ENCODE measurements around the gene IL1RAPL1. TPM values are rescaled to one million over a fixed set of nuclear protein-coding genes. Genes with fewer than 3 reads are reported as not detected.

IL1RAPL1 gene
- total and polyA plus RNA-seq, 9 donors = 0.39 to 2.3 (median 1.2) TPM

- Histone ChIP-seq H3K4me3 (ENCODE audit: low read length) (no peak overlapping the region), H3K36me3 (ENCODE audit: control insufficient read depth, insufficient read depth, low read length) (no peaks in the 10 kb centered on the region), H3K9me3 (replicated peaks; ENCODE audit: control insufficient read depth, low read depth, low read length) (no peaks in the 10 kb centered on the region), H3K27ac (ENCODE audit: low read length) (no peak overlapping the region), H3K27me3 (ENCODE audit: control insufficient read depth, insufficient read depth, low read length) (no peaks in the 10 kb centered on the region), H3K4me1 (ENCODE audit: control insufficient read depth, insufficient read depth, low read length) (no peaks in the 10 kb centered on the region)
- WGBS (ENCODE audit: insufficient coverage) = no CpG with 5 or more reads among the region's 2 CpGs
- no peak for DNase-seq
These were observed 478.2 kb downstream of the IL1RAPL1 start for GRCh38 chrX:29065477-29065876.

GRCh38 chrX:29066516-29066915 lies 479.3 kb downstream of the IL1RAPL1 start:
- Histone ChIP-seq H3K4me3 (ENCODE audit: low read length) (no peak overlapping the region), H3K4me1 (ENCODE audit: control insufficient read depth, insufficient read depth, low read length) (no peaks in the 10 kb centered on the region), H3K36me3 (ENCODE audit: control insufficient read depth, insufficient read depth, low read length) (no peaks in the 10 kb centered on the region), H3K27ac (ENCODE audit: low read length) (no peak overlapping the region), H3K9me3 (replicated peaks; ENCODE audit: control insufficient read depth, low read depth, low read length) (no peaks in the 10 kb centered on the region), H3K27me3 (ENCODE audit: control insufficient read depth, insufficient read depth, low read length) (no peaks in the 10 kb centered on the region)
- no peak for DNase-seq
- 33% methylated on average over 1 of the region's 1 CpG for WGBS (ENCODE audit: insufficient coverage)

GRCh38 chrX:29067351-29067750 lies 480.1 kb downstream of the IL1RAPL1 start:
- WGBS (ENCODE audit: insufficient coverage) = no CpG with 5 or more reads among the region's 4 CpGs
- Histone ChIP-seq H3K27ac (ENCODE audit: low read length) (no peak overlapping the region), H3K27me3 (ENCODE audit: control insufficient read depth, insufficient read depth, low read length) (no peaks in the 10 kb centered on the region), H3K36me3 (ENCODE audit: control insufficient read depth, insufficient read depth, low read length) (no peaks in the 10 kb centered on the region), H3K9me3 (replicated peaks; ENCODE audit: control insufficient read depth, low read depth, low read length) (no peaks in the 10 kb centered on the region), H3K4me3 (ENCODE audit: low read length) (no peak overlapping the region), H3K4me1 (ENCODE audit: control insufficient read depth, insufficient read depth, low read length) (no peaks in the 10 kb centered on the region)
- peak; percentile 7 for DNase-seq

GRCh38 chrX:29071525-29072320 lies 484.5 kb downstream of the IL1RAPL1 start:
- Histone ChIP-seq H3K27me3 (ENCODE audit: control insufficient read depth, insufficient read depth, low read length) (no peaks in the 10 kb centered on the region), H3K27ac (ENCODE audit: low read length) (no peak overlapping the region), H3K4me1 (ENCODE audit: control insufficient read depth, insufficient read depth, low read length) (no peaks in the 10 kb centered on the region), H3K36me3 (ENCODE audit: control insufficient read depth, insufficient read depth, low read length) (no peaks in the 10 kb centered on the region), H3K4me3 (ENCODE audit: low read length) (no peak overlapping the region), H3K9me3 (replicated peaks; ENCODE audit: control insufficient read depth, low read depth, low read length) (no peaks in the 10 kb centered on the region)
- peak; percentile 77 for DNase-seq
- no CpG with 5 or more reads among the region's 5 CpGs for whole genome bisulfite sequencing (ENCODE audit: insufficient coverage)

- DNase-seq = no peak
- no peaks in the 10 kb centered on the region for H3K27me3 ChIP-seq (ENCODE audit: control insufficient read depth, insufficient read depth, low read length)
- no peak overlapping the region for H3K4me3 ChIP-seq (ENCODE audit: low read length)
- H3K9me3 ChIP-seq (replicated peaks; ENCODE audit: control insufficient read depth, low read depth, low read length) = no peaks in the 10 kb centered on the region
- H3K36me3 ChIP-seq (ENCODE audit: control insufficient read depth, insufficient read depth, low read length) = no peaks in the 10 kb centered on the region
- no peak overlapping the region for H3K27ac ChIP-seq (ENCODE audit: low read length)
- no peaks in the 10 kb centered on the region for H3K4me1 ChIP-seq (ENCODE audit: control insufficient read depth, insufficient read depth, low read length)
- WGBS (ENCODE audit: insufficient coverage) = no CpG with 5 or more reads among the region's 3 CpGs
These were observed 495.3 kb downstream of the IL1RAPL1 start for GRCh38 chrX:29082558-29082957.

GRCh38 chrX:29083823-29084222 lies 496.6 kb downstream of the IL1RAPL1 start:
- no peaks in the 10 kb centered on the region for H3K36me3 ChIP-seq (ENCODE audit: control insufficient read depth, insufficient read depth, low read length)
- no peak for DNase-seq
- WGBS (ENCODE audit: insufficient coverage) = 82% methylated on average over 1 of the region's 2 CpGs

GRCh38 chrX:29090811-29091210 lies 503.6 kb downstream of the IL1RAPL1 start:
- no peak overlapping the region for H3K4me3 ChIP-seq (ENCODE audit: low read length)
- no peak overlapping the region for H3K27ac ChIP-seq (ENCODE audit: low read length)
- DNase-seq = peak; percentile 35
- no peaks in the 10 kb centered on the region for H3K9me3 ChIP-seq (replicated peaks; ENCODE audit: control insufficient read depth, low read depth, low read length)
- no peaks in the 10 kb centered on the region for H3K36me3 ChIP-seq (ENCODE audit: control insufficient read depth, insufficient read depth, low read length)
- WGBS (ENCODE audit: insufficient coverage) = no CpG with 5 or more reads among the region's 2 CpGs
- H3K4me1 ChIP-seq (ENCODE audit: control insufficient read depth, insufficient read depth, low read length) = no peaks in the 10 kb centered on the region
- H3K27me3 ChIP-seq (ENCODE audit: control insufficient read depth, insufficient read depth, low read length) = no peaks in the 10 kb centered on the region

More at GRCh38 chrX:29083823-29084222, 496.6 kb downstream of the IL1RAPL1 start:
- no peaks in the 10 kb centered on the region for H3K9me3 ChIP-seq (replicated peaks; ENCODE audit: control insufficient read depth, low read depth, low read length)
- H3K27ac ChIP-seq (ENCODE audit: low read length) = no peak overlapping the region
- no peaks in the 10 kb centered on the region for H3K4me1 ChIP-seq (ENCODE audit: control insufficient read depth, insufficient read depth, low read length)
- no peaks in the 10 kb centered on the region for H3K27me3 ChIP-seq (ENCODE audit: control insufficient read depth, insufficient read depth, low read length)
- no peak overlapping the region for H3K4me3 ChIP-seq (ENCODE audit: low read length)

- Histone ChIP-seq H3K27me3 (ENCODE audit: control insufficient read depth, insufficient read depth, low read length) (no peaks in the 10 kb centered on the region), H3K27ac (ENCODE audit: low read length) (no peak overlapping the region), H3K36me3 (ENCODE audit: control insufficient read depth, insufficient read depth, low read length) (no peaks in the 10 kb centered on the region), H3K4me3 (ENCODE audit: low read length) (no peak overlapping the region), H3K9me3 (replicated peaks; ENCODE audit: control insufficient read depth, low read depth, low read length) (no peaks in the 10 kb centered on the region), H3K4me1 (ENCODE audit: control insufficient read depth, insufficient read depth, low read length) (no peaks in the 10 kb centered on the region)
- no CpG with 5 or more reads among the region's 1 CpG for WGBS (ENCODE audit: insufficient coverage)
- peak; percentile 8 for DNase-seq
These were observed 520.0 kb downstream of the IL1RAPL1 start for GRCh38 chrX:29107231-29107630.

- Histone ChIP-seq H3K27ac (ENCODE audit: low read length) (no peak overlapping the region), H3K27me3 (ENCODE audit: control insufficient read depth, insufficient read depth, low read length) (no peaks in the 10 kb centered on the region), H3K4me3 (ENCODE audit: low read length) (no peak overlapping the region), H3K36me3 (ENCODE audit: control insufficient read depth, insufficient read depth, low read length) (no peaks in the 10 kb centered on the region), H3K9me3 (replicated peaks; ENCODE audit: control insufficient read depth, low read depth, low read length) (no peaks in the 10 kb centered on the region), H3K4me1 (ENCODE audit: control insufficient read depth, insufficient read depth, low read length) (no peaks in the 10 kb centered on the region)
- WGBS (ENCODE audit: insufficient coverage) = no CpG with 5 or more reads among the region's 3 CpGs
- no peak for DNase-seq
These were observed 522.8 kb downstream of the IL1RAPL1 start for GRCh38 chrX:29110041-29110440.

GRCh38 chrX:29113221-29113620 lies 526.0 kb downstream of the IL1RAPL1 start:
- H3K36me3 ChIP-seq (ENCODE audit: control insufficient read depth, insufficient read depth, low read length) = no peaks in the 10 kb centered on the region
- no peak overlapping the region for H3K4me3 ChIP-seq (ENCODE audit: low read length)
- no peaks in the 10 kb centered on the region for H3K4me1 ChIP-seq (ENCODE audit: control insufficient read depth, insufficient read depth, low read length)
- no peaks in the 10 kb centered on the region for H3K9me3 ChIP-seq (replicated peaks; ENCODE audit: control insufficient read depth, low read depth, low read length)
- no peak overlapping the region for H3K27ac ChIP-seq (ENCODE audit: low read length)
- no peak for DNase-seq
- WGBS (ENCODE audit: insufficient coverage) = no CpG with 5 or more reads among the region's 1 CpG
- H3K27me3 ChIP-seq (ENCODE audit: control insufficient read depth, insufficient read depth, low read length) = no peaks in the 10 kb centered on the region
